NCI-H2196 (cell line): ENCODE results near the gene IGFL4.

Experiments used
- DNase-seq: peaks from one replicate; lab custom pipeline; 2025; ENCODE audit not compliant: unreplicated experiment; lab: John Stamatoyannopoulos, UW

The IGFL4 gene

DNA sequence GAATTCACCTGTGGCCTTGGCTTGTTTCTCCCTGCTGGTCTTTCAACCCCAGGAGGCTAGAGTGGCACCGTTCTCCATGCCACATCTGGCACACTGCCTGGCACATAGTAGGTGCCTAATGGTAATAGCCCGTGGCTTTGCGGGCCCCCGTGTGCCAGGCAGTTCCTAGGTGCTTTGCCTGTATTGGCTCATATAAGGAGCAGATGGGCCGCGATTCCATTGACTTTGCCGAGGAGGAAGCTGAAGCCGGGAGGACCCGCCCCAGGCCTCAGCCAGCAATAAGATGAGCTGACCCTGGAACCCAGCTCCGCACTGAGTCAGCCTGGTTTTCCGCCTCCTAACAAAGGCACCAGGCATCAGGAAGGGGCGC is 18.8 kb downstream of the IGFL4 start:
- no peak for DNase-seq

GRCh38 chr19:46021531-46022041 is 19.2 kb downstream of the IGFL4 start:
- peak; percentile 18 for DNase-seq

DNA sequence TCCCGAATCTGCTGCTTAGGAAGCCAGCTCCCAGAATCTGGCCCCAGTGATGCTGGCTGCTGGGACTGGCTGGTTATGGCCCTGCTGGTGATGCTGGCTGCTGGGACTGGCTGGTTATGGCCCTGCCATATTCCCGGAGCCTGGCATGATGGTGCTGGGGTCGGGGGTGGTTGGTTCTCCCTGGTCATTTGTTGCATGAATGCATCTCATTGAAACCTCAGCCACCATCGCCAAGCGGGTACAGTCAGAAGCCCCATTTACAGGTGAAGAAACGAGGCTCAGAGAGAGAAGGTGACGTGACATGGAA is 20.0 kb downstream of the IGFL4 start:
- no peak for DNase-seq

GRCh38 chr19:46019270-46019669 is 21.5 kb downstream of the IGFL4 start:
- no peak for DNase-seq

DNA sequence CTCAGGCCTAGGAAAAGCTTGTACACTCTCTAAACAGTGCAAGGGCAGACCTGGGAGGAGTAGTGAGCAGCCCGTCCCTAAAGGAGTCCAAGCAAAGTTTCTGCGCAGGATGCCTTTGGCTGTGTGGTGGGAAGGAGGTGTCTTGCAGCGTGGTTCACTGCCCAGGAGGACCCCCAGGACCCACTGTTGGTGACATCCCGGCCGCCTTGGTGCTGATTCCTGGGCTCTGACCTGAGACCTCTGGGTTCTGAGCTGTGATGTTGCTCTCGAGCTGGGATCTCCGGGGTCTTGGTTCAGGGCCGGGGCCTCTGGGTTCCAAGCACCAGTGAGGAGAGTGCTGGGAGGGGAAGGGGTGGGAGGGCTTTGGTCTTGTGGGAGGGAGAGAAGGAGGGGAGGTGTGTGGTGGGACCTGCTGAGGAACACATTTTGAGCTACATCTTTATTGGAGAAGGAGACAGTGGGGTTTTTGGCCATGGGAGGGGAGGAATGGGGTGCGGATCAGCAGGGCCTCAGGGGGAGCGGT is 22.0 kb downstream of the IGFL4 start:
- DNase-seq, result no peak

GRCh38 chr19:46017874-46018675 is 22.7 kb downstream of the IGFL4 start:
- DNase-seq, result no peak

DNA sequence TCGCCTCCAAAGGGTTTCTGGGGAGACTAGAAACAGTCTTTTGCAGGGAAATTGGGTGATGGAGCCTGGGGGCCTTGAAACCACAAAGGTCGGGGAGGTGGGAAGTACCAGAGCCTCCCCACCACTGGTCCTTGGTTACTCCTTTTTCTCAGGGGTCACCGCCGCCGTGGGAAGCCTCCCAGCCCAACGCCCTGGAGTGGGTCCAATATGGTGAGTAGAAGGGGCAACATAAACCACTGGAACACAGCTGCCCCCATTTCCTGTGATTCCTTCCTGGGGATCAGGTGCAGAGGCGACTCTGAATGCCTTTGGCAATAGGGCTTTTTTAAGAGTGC is 23.7 kb downstream of the IGFL4 start:
- no peak for DNase-seq

DNA sequence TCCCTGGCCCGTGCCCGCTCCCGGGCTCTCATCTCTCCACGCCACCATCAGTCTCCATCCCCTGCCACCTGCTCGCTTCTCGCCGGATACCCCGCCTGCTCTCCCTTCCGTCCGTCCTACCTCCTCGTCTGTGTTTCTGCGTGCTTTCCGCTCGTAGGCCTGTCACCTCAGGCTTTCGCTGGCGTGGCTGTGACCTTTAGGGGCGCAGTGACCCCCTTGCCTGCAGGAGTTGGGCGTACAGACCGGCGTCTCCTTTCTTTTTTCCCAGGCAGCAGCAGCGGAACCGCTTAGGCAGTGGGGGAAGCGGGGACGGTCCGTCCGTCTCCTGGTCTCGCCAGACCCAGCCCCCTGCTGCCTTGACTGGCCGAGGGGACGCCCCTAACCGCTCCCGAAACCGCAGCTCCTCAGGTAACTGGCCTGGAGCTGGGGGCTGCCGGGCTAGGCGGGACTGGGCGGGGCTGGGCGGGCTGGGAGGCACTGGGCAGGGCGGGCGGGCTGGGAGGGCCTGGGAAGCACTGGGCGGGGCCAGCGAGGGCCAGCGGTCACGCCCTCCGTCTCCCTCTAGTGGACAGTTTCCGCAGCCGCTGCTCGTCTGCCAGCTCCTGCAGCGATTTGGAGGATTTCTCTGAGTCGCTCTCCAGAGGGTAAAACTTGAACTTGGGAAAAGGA is 24.2 kb downstream of the IGFL4 start:
- DNase-seq, result peak; percentile 84

DNA sequence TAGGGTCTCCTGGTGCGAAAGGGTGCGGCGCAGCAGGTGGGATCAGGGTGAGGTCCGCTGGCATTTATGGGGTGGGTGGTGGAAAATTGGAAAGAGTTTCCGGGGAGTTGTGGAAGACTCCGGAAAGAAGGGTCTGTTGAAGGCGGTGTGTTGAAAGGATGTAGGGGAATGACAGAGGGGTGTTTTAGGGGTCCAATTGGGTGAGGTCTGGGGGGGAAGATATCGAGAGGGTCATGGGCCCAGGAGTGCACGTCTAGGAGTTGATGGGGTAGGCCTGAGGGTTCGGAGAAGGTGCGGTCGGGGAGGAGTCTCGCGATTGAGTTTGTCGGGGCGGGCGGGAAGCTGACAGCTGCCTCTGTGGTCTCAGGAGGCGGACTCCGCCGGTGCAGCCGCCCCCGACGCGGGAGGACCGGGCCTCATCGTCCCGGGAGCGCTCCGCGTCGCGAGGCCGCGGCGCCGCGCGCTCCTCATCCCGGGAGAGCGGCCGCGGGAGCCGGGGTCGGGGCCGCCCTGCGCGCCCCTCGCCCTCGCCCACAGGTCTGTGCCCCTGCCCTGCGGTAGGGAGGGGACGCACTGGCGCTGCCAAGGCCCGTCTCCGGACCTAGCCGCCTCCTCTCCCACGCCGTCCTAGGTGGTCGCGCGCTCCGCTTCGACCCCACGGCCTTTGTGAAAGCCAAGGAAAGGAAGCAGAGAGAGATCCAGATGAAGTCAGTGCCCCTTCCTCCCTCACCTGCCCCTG is 24.9 kb downstream of the IGFL4 start:
- DNase-seq, result peak; percentile 26

GRCh38 chr19:46014941-46015686 is 25.7 kb downstream of the IGFL4 start:
- peak; percentile 91 for DNase-seq

DNA sequence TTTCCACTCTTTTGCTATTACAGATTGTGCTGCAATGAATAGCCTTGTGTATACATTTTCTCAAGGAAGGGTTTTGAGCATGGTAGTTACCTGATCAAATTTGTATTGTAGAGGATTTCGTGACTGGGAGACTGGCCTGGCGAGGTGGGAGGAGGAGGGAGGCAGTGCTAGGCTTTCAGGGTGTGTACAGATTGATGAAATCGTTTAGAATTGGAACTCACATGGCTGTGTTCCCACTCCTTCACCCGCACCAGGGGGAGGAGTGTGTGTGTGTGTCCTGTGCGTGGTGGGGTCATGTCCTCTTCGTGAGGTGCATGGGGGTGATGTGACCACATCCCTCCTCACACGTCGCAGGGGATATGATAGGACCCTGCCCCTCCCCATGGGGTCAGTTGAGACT is 26.3 kb downstream of the IGFL4 start:
- no peak for DNase-seq

GRCh38 chr19:46009530-46010510 is 31.0 kb downstream of the IGFL4 start:
- peak; percentile 73 for DNase-seq

DNA sequence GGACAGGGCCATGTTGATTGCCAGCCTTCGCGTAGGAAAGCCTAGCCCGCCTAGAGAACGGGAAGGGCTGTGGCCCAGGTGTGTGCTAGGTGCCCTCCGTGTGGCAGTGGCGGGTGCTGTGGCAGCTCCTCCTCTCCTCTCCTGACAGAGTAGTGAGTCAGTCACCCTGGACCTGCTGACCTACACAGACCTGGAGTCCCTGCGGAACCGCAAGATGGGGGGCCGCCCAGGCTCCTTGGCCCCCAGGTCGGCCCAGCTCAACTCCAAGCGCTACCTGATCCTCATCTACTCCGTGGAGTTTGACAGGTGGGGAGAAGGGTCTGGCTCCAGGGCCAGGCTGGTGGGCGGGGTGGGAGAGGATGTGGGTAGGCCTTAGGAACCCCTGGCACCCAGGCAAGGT is 34.4 kb downstream of the IGFL4 start:
- DNase-seq, result no peak

- no peak for DNase-seq
Observed at GRCh38 chr19:46002678-46003275, 38.0 kb downstream of the IGFL4 start.

- peak; percentile 47 for DNase-seq
Observed at GRCh38 chr19:46000491-46001246, 40.1 kb downstream of the IGFL4 start.

DNA sequence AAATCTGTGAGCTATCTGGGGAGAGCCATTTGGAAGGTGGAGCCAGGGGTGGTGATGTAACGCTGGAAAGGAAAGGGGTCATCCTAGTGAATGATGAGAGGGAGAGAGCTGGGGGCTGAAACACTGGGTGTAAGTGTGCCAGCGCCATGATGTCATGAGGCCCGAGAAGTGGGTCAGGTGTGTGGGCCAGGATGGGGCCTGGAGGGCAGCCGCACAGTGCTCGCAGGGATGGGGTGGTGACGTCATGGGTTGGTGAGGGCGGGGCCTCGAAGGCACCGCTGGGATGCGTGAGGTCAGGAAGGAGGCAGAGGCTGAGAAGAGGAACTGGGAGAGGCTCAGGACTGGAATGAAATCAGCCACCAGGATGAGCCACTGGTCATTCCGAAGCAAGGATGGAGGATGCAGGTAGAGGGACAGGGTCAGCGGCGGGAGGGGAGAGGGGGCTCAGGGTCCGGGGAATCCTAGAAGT is 41.1 kb downstream of the IGFL4 start:
- peak; percentile 32 for DNase-seq

DNA sequence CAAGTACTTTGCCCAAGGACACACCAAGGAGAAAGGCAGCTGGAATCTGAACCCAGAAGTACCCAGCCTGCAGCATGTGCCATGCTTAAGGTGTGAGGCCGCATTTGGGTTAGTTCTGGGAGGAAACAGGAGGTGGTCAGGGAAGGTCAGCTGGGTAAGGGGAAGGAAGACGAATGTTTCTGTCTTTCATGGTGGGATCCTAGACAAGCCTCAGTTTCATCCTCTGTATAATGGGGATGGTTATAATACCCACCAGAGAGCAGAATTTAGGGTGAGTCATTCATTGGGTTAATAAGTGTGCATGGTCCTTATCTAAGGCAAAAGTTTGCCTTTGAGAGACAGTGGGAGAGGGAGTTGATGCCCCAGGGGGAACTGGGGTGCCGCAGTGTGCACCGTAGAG is 42.0 kb downstream of the IGFL4 start:
- DNase-seq, result no peak

DNA sequence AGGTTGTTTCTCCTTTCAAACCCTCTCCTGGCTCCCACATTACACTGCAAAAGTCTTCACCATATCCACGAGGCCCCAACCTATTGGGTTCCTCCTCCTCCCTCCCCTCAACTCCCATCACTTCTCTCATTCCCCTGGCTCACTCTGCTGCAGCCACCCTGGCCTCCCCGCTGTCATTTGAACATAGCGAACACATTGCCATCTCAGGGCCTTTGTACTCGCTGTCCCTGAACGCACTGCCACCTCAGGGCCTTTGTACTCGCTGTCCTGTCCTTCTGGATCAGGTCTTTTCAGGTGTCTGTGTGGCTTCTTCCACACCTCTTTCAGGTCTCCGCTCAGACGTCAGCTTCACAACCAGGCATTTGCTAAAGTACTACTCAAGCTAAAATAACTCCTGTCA is 43.9 kb downstream of the IGFL4 start:
- no peak for DNase-seq
